HG03039 (cell line): ENCODE data around the gene RANBP1.

Source experiments
- ATAC-seq: cut with Tn5 transposase; IDR thresholded peaks from one replicate; pipeline ENCODE4 v1.9.1; 2021; ENCODE audit warnings: mild to moderate bottlenecking, moderate library complexity; ENCODE audit not compliant: unreplicated experiment

The RANBP1 gene

DNA sequence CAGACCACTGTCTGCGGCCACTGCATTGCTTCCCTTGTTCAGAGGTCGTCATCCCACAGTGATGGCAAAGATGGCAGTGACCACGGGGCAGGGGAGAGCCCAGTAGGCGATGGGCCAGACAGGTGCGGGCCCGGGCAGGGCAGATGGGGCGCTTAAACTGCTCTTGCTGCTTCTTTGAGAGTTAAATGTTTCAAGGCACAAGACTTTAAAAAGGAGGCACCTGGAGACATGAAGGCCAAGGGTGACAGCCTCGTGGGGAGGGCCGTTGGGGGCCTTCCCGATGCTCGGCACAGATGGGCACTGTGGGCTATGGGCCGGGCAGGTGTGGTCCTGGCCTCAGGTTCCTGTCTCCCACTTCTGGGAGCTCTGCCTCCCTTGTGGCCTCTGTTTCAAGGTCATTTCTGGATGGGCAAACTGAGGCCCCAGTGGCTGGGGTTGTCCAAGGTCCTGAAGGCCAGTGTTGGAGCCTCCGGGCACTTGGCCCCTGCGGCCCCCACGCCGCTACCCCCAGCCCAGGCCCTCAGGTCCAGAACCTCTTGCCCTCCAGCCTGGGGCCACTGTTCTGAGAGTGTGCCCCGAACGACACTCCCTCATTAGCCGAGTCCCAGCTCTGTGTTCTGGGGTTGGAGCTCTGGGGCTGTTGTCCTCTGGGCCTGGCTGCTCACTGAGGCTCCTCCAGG, 51.9 kb downstream of the RANBP1 start:
- ATAC-seq, result no peak

DNA sequence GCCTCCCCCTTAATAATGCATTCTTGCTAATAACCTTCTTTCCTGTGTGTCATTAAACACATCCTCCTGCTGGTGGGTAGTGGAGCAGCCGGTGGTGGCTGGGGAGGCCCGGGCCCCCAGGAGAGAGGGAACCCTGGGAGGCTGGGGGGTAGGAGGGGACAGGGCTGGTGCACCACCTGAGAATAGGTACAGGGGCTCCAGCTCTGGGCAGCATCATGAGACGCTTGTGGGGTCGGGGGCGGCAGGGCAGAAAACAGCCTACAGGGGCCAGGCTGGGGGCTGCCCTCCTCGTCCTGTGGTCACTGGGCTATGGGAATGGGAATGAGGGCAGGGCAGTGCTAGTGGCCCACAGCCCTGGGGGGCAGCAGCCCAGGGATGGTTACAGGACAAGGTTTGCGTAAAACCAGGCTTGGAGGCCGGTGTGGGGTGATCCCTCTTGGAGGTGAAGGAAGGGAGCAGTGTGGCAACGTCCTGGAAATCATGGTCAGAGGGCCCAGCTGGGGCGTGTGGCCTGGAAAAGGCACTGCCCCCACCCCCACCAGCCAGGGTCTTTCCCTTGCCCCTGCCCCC, 53.4 kb downstream of the RANBP1 start:
- no peak for ATAC-seq

DNA sequence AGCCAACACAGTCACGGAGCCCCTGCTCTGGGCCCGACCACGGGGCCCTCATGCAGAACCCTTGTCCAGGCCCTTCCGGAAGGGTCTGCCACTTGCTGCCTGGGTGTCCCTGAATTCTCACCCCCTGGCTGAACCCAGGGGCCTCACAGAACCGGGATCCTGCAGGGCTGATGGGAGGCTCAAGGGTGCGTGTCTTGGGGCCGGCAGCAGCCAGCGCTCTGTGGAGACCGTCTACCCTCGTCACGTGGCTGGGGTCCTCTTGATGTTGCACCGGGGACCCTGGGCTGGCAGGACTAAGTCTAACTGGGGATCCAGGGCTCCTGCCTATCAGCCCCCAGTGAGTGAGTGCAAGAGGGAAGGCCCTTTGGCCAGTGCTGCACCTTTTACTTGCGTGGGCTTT, 54.3 kb downstream of the RANBP1 start:
- no peak for ATAC-seq

DNA sequence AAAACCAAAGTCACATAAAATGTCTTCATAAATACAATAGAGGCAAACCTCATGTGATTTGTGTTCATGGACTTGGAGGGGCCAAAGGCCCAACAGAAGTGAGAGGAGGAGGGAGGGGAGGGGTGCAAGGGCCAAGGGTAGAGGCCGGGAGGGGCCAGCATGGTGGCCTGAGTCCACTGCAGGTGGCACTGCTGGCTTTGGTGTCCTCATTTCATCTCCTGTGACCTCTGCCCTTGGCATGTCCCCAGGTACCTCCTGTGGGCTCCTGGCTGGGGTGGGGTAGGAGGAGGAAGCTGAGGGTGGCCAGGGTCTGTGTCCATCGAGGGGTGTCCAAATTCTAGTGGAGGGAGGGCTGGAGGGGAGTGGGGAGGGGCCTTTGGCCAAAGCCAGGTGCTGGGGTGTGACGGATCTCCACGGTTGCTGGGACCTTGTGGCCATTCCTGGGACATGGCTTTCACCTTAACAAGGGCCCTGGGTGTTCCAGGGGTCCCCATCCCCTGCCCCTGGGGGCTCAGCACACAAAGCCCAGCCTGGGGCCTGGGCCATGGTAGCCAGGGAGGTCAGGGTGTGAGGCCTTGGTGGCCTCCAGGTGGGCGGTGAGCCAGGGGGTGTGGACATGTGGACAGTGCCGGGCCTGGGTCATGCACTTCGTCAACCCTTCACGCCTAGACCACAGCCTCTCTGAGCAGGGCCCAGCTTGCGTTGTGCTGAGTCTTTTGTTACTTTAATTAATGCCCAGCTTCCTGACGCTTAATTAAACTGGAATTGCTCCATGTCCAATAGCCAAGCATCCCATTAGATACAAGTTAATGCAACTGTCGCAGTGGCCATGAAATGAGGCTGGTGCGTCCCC, 55.6 kb downstream of the RANBP1 start:
- no peak for ATAC-seq

DNA sequence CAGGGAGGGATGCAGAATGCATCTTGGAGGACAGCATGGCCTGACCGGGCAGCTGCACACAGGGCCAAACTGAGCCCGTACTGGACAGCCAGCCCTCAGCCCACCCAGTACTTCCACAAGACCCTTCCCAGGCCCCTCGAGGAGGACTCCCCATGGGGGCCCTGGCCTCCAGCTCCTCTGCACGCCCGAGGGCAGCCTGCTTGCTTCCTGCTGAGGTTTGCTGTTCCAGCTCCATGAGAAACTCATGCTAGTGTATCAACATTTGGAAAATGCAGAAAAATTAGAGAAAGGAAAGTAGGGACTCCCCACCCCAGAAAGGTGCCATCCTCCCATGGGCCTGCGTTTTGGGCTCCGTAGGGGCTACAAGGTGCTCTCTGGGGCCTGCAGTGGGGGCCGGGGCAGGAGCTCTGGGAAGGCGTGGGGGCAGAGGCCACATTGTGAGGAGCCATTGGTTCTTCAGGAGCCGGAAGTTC, 56.3 kb downstream of the RANBP1 start:
- ATAC-seq, result no peak

DNA sequence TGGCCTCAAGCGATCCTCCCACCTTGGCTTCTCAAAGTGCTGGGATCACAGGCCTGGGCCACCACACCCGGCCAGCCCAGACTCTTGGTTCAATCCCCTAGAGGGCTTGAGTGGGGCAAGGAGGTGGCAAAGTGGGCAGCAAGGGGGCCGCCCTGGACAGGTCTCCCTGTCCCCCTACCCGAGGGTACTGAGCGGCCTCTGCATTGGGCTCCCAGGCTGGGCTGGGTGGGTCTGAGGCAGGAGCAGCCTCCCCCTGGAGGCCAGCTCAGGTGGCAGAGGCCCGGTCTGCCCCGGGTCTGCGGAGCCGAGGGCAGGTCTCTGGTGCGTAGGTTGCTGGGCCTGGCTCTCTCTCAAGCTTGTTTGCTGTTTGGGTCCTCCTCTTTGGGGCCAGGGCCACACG, 57.3 kb downstream of the RANBP1 start:
- ATAC-seq, result no peak

DNA sequence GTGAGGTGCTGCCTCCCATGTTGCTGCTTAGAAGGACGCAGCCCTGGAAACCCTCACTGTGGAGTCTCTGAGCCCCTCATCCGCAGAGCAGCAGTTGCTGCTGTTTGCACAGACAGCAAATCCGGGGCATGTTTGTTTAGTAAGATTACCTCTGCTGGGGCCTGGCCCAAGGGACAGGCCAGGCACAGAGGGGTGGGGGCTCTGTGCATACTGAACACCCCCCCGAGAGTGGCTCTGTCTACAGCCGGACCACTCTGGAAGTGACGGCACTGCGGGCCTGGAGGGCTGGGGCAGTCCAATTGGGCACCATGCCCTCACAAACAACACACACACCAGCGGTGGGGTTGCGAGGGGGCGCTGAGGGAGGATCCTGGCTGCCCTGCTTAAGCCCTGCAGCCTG, 57.9 kb downstream of the RANBP1 start:
- no peak for ATAC-seq

DNA sequence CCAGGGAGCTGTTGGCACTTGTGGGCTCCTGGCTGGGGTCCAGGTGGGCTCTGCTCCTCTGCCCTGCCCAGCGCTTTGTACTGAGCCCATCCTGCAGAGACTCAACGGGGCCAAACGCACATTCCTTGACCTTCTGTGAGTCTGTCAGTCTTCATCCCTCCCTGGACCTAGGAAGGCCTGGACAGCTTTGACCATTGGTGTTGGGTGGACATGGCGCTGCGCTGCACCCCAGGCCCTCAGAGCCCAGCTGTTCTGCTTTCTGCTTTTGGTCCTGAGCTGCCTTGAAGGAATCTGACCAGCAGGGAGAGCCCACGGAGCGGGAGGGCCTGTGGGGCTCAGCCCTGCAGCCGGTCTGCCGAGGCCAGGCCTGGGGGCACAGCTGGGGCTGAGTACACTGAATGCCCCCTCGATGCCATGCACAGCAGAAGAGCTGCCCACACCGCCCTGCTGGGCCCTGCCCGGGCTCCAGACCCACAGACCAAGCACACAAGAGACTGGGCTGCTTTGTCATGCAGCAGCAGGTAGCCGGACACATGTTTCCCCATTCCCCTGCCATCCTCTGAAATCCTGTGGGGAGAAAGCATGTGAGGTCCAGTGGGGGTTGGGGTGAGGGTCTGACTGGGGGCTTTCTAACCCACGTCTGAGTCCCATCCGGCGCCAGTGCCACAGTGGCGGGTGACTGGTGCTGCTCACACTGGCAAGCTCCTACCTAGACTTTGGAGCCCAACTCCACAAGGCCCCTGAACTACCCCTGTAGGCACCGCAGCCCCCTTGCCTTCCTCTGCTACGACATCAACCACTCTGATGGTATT, 59.1 kb downstream of the RANBP1 start:
- no peak for ATAC-seq

DNA sequence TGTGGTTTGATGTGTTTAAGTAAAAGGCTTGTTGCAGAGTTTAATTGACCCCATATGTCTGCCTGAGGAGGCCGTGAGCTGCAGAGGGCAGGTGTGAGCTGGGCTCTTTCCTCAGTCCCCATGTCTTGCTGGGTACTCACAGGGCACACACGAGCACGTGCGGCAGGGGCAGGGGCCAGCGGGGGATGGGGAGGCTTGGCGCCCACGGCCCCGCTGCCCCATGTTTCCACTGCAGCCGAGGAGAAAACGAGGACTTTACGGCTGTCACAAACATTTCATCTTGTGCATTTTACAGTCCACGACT, 59.6 kb downstream of the RANBP1 start:
- ATAC-seq, result no peak

DNA sequence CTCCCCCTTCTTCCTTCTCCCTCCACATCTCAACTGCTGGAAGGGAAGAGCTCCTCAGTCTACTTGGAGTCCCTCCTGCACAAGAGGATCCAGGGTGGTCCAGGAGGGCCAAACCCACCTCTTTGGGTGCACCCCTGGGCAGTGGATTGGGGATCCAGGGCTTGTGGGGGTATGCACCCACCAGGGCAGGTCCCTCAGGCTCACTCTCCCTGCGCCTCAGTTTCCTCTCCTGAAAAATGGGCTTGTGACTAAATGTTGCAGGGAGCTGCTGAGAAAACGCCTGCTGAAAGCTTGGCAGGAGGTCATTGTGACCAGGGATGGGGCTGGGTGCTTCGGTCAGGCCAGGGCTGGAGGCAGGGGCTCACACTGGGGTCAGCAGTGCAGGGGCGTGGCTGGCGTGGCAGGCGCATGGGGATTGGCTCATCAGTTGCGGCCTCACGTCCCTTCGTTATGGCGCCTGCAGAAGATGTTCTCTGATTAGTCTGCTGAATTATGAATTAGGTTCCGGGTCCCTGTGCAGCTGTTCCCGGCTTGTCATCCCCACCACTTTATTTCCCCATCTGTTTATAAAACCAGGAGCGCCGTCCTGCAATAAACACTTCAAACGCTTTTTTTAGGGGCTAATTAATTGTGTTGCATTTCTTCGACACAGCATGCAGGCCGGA, 60.6 kb downstream of the RANBP1 start:
- no peak for ATAC-seq
